DOHH2 (cell line): ENCODE results near the gene GALNT9.

Experiments used
- EZH2phosphoT487 ChIP-seq: fragments of 200-600 bp; sonication (generic); IDR thresholded peaks from 2 replicates; pipeline ENCODE4 v1.6.1; 2017; ENCODE audit warnings: borderline replicate concordance, mild to moderate bottlenecking, antibody characterized with exemption, low read length, moderate library complexity, mixed read lengths
- TF ChIP-seq, protein P1 (sequence below): fragments of 200-600 bp; sonication (generic); IDR thresholded peaks from one replicate; pipeline ENCODE4 v1.5.1; 2014; ENCODE audit warnings: antibody characterized with exemption, mild to moderate bottlenecking, low read depth, low read length; ENCODE audit not compliant: poor library complexity, severe bottlenecking

DNA sequence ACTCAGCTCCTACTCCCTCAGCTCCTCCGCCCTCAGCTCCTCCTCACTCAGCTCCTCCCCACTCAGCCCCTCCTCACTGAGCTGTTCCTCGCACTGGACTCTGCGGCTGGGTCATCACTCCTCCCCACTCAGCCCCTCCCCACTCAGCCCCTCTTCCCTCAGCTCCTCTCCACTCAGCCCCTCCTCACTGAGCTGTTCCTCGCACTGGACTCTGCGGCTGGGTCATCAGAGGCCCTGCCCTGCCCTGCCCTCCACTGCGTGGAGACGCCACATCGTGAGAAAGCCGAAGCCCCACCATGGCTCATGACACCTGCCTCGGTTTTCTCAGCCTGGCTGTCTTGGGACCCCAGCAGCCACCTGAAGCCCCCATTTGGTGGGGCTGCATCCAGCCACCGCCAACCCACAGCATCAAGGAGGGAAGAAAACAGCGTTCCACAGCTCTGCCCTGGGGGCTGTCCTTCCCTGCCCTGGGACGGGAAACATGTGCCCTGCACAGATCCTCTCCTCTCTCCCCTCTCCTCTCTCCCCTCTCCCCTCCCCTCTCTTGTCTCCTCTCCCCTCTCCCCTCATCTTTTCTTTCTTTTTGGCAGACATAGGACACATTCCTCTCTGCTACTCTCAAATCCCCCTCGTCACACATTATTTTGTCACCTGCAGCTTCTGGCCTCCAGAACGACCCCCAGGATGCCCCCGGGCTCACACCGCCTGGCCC lies 167.4 kb downstream of the GALNT9 start:
- TF ChIP-seq, protein P1, sequence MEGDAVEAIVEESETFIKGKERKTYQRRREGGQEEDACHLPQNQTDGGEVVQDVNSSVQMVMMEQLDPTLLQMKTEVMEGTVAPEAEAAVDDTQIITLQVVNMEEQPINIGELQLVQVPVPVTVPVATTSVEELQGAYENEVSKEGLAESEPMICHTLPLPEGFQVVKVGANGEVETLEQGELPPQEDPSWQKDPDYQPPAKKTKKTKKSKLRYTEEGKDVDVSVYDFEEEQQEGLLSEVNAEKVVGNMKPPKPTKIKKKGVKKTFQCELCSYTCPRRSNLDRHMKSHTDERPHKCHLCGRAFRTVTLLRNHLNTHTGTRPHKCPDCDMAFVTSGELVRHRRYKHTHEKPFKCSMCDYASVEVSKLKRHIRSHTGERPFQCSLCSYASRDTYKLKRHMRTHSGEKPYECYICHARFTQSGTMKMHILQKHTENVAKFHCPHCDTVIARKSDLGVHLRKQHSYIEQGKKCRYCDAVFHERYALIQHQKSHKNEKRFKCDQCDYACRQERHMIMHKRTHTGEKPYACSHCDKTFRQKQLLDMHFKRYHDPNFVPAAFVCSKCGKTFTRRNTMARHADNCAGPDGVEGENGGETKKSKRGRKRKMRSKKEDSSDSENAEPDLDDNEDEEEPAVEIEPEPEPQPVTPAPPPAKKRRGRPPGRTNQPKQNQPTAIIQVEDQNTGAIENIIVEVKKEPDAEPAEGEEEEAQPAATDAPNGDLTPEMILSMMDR: no peak
- TF ChIP-seq EZH2phosphoT487: no peak
